IMR-90 (cell line): ENCODE results near the gene ROR2. TPM values are rescaled to one million over a fixed set of nuclear protein-coding genes. Genes with fewer than 3 reads are reported as not detected.

Experiments used
- ATAC-seq: fragments of 200-7000 bp; cut with Tn5 transposase; 2 replicates; pipeline ENCODE4 v1.9.1; 2020; ENCODE audit warnings: low read depth, mild to moderate bottlenecking, moderate library complexity
- BruUV-seq: library from RNA; stranded (reverse); fragments of 400-500 nt; replicated peaks from 2 replicates; lab custom pipeline; 2021; lab: Mats Ljungman, UMichigan
- CTCF ChIA-PET: fragments of 300-600 bp; formaldehyde crosslinking; extraction: SDS; loops from one replicate; lab custom pipeline; 2021; ENCODE audit warnings: antibody characterized with exemption; lab: Yijun Ruan, JAX
- POLR2A ChIA-PET: fragments of 300-600 bp; sonication (Branson Sonifier 250); formaldehyde crosslinking; loops from one replicate; lab custom pipeline; 2022; ENCODE audit warnings: antibody characterized with exemption; ENCODE audit not compliant: unreplicated experiment; lab: Charles Lee
- DNase-seq: peaks from one replicate; pipeline ENCODE4 v3.0.0; 2013
- H2AFZ ChIP-seq: replicated peaks from 2 replicates; pipeline ENCODE3; 2013; ENCODE audit warnings: low read length, mild to moderate bottlenecking; ENCODE audit not compliant: poor library complexity
- H2AK5ac ChIP-seq: 2 replicates; pipeline ENCODE4 v1.6.1; 2013; ENCODE audit warnings: low read depth, low read length, inconsistent platforms
- H2AK9ac ChIP-seq: replicated peaks from 2 replicates; pipeline ENCODE3; 2013; ENCODE audit warnings: mild to moderate bottlenecking, low read depth, low read length, moderate library complexity; ENCODE audit not compliant: poor library complexity
- H2BK120ac ChIP-seq: 2 replicates; pipeline ENCODE4 v1.6.1; 2013; ENCODE audit warnings: low read depth, low read length, inconsistent platforms
- H2BK15ac ChIP-seq: 3 replicates; pipeline ENCODE4 v1.6.1; 2013; ENCODE audit warnings: low read depth, low read length, inconsistent platforms
- H2BK20ac ChIP-seq: 2 replicates; pipeline ENCODE4 v1.6.1; 2013; ENCODE audit warnings: low read depth, mild to moderate bottlenecking, inconsistent platforms, low read length, moderate library complexity
- H2BK5ac ChIP-seq: 2 replicates; pipeline ENCODE4 v1.6.1; 2013; ENCODE audit warnings: mild to moderate bottlenecking, low read depth, low read length, inconsistent platforms; ENCODE audit not compliant: poor library complexity, severe bottlenecking
- H3K14ac ChIP-seq: replicated peaks from 2 replicates; pipeline ENCODE4 v1.6.1; 2013; ENCODE audit warnings: low read depth, low read length, inconsistent platforms
- H3K18ac ChIP-seq: 2 replicates; pipeline ENCODE4 v1.6.1; 2013; ENCODE audit warnings: low read depth, low read length, control low read depth
- H3K23ac ChIP-seq: 2 replicates; pipeline ENCODE4 v1.6.1; 2013; ENCODE audit warnings: low read depth, low read length, inconsistent platforms
- H3K27ac ChIP-seq: 2 replicates; pipeline ENCODE4 v1.5.1; 2013; ENCODE audit warnings: mild to moderate bottlenecking, control low read depth, low read length; ENCODE audit not compliant: insufficient read depth
- H3K27me3 ChIP-seq: 2 replicates; pipeline ENCODE4 v1.6.1; 2013; ENCODE audit warnings: low read length; ENCODE audit not compliant: control insufficient read depth, insufficient read depth
- H3K36me3 ChIP-seq: 2 replicates; pipeline ENCODE4 v1.6.1; 2013; ENCODE audit warnings: low read length, mixed read lengths; ENCODE audit not compliant: control insufficient read depth, insufficient read depth
- H3K4ac ChIP-seq: 2 replicates; pipeline ENCODE4 v1.6.1; 2013; ENCODE audit warnings: low read depth, low read length, inconsistent platforms
- H3K4me1 ChIP-seq: 2 replicates; pipeline ENCODE4 v1.6.1; 2013; ENCODE audit warnings: low read length, mixed read lengths; ENCODE audit not compliant: control insufficient read depth, insufficient read depth
- H3K4me2 ChIP-seq: 2 replicates; pipeline ENCODE4 v1.6.1; 2013; ENCODE audit warnings: low read depth, mild to moderate bottlenecking, control low read depth, low read length, moderate library complexity
- H3K4me3 ChIP-seq: 2 replicates; pipeline ENCODE4 v1.5.1; 2013; ENCODE audit warnings: low read depth, mild to moderate bottlenecking, control low read depth, low read length, moderate library complexity; ENCODE audit not compliant: insufficient read depth
- H3K56ac ChIP-seq: 2 replicates; pipeline ENCODE4 v1.6.1; 2013; ENCODE audit warnings: low read length, inconsistent platforms; ENCODE audit not compliant: insufficient read depth; ENCODE audit errors: extremely low read depth
- H3K79me1 ChIP-seq, 2 experiments: 2 replicates each; pipeline ENCODE4 v1.6.1; 2013; ENCODE audit warnings: low read length in 2 of 2, inconsistent platforms in 1 of 2, low read depth in 1 of 2
- H3K9ac ChIP-seq: 2 replicates; pipeline ENCODE4 v1.6.1; 2013; ENCODE audit warnings: low read depth, low read length, control low read depth
- H3K9me1 ChIP-seq: 2 replicates; pipeline ENCODE4 v1.6.1; 2013; ENCODE audit warnings: low read length, inconsistent platforms; ENCODE audit not compliant: insufficient read depth
- H3K9me3 ChIP-seq: 2 replicates; pipeline ENCODE4 v1.6.1; 2013; ENCODE audit warnings: low read length; ENCODE audit not compliant: control insufficient read depth, insufficient read depth
- H4K20me1 ChIP-seq: 2 replicates; pipeline ENCODE4 v1.6.1; 2013; ENCODE audit warnings: low read length, inconsistent platforms; ENCODE audit not compliant: insufficient read depth
- H4K5ac ChIP-seq: 2 replicates; pipeline ENCODE4 v1.6.1; 2013; ENCODE audit warnings: mild to moderate bottlenecking, low read depth, low read length, control low read depth
- H4K8ac ChIP-seq, 2 experiments: 2 replicates each; pipeline ENCODE4 v1.6.1; 2013; ENCODE audit warnings: low read depth in 2 of 2, low read length in 2 of 2, control low read depth in 1 of 2, inconsistent platforms in 1 of 2
- H4K91ac ChIP-seq: 2 replicates; pipeline ENCODE4 v1.6.1; 2013; ENCODE audit warnings: low read depth, low read length, inconsistent platforms; ENCODE audit not compliant: insufficient read depth
- BHLHE40 ChIP-seq: fragments of 150-350 bp; IDR thresholded peaks from 2 replicates; pipeline ENCODE4 v1.6.1; 2016; ENCODE audit warnings: mild to moderate bottlenecking, low read depth, low read length
- CEBPB ChIP-seq: IDR thresholded peaks from 2 replicates; pipeline ENCODE4 v1.6.1; 2012; ENCODE audit warnings: low read depth, low read length, improper control_type of control experiment
- CHD1 ChIP-seq: IDR thresholded peaks from 2 replicates; pipeline ENCODE4 v1.6.1; 2012; ENCODE audit warnings: low read depth, low read length, improper control_type of control experiment
- FOS ChIP-seq: fragments of 150-350 bp; IDR thresholded peaks from 2 replicates; pipeline ENCODE4 v1.6.1; 2016; ENCODE audit warnings: low read depth, low read length
- MAZ ChIP-seq: IDR thresholded peaks from 2 replicates; pipeline ENCODE4 v1.6.1; 2012; ENCODE audit warnings: low read depth, mild to moderate bottlenecking, low read length, improper control_type of control experiment, moderate library complexity, borderline replicate concordance
- MXI1 ChIP-seq: IDR thresholded peaks from 2 replicates; pipeline ENCODE4 v1.6.1; 2012; ENCODE audit warnings: low read depth, mild to moderate bottlenecking, low read length, moderate library complexity, borderline replicate concordance
- POLR2A ChIP-seq: IDR thresholded peaks from 2 replicates; pipeline ENCODE4 v1.6.1; 2012; ENCODE audit warnings: mild to moderate bottlenecking, low read depth, low read length
- RCOR1 ChIP-seq: IDR thresholded peaks from 2 replicates; pipeline ENCODE4 v1.6.1; 2012; ENCODE audit warnings: mild to moderate bottlenecking, low read length, improper control_type of control experiment; ENCODE audit not compliant: insufficient replicate concordance
- RFX5 ChIP-seq: IDR thresholded peaks from 2 replicates; pipeline ENCODE4 v1.8.0; 2012; ENCODE audit warnings: low read depth, mild to moderate bottlenecking, low read length, moderate library complexity
- SMC3 ChIP-seq: fragments of 150-350 bp; IDR thresholded peaks from 2 replicates; pipeline ENCODE4 v1.6.1; 2016; ENCODE audit warnings: low read depth, mild to moderate bottlenecking, antibody characterized with exemption, low read length, moderate library complexity
- WGBS, 2 experiments: methylation state at CpG; one replicate each; pipeline versions ENCODE4 v1.1.5 to v1.1.7; 2013; ENCODE audit warnings: missing lambda C conversion rate in 2 of 2; ENCODE audit not compliant: insufficient read length in 1 of 2; ENCODE audit errors: extremely low coverage in 2 of 2; 5-methylcytosine and 5-hydroxymethylcytosine counted together
- dilution Hi-C: fragments of 300-500 bp; cut with HindIII; formaldehyde crosslinking; loops from one replicate; pipeline ENCODE4 v1.14.3; 2018; ENCODE audit warnings: low sequenced_read_pairs; ENCODE audit not compliant: unreplicated experiment
- in situ Hi-C: fragments of 300-500 bp; cut with MboI; formaldehyde crosslinking; loops from 3 replicates; pipeline ENCODE4 v1.14.3; 2019; ENCODE audit warnings: low sequenced_read_pairs, inconsistent platforms, mixed read lengths
- intact Hi-C: fragments of 100-400 bp; cut with micrococcal nuclease; formaldehyde crosslinking; loops from 2 replicates; pipeline ENCODE4 v1.10.0; 2022
- polyA plus RNA-seq, 3 experiments: library from polyadenylated mRNA; depleted of rRNA; stranded (reverse); fragments of >200 nt; gene quantifications; 2 replicates each; pipeline ENCODE4 v1.2.3, GENCODE V29; 2012; ENCODE audit warnings: low replicate concordance in 1 of 3
- total RNA-seq: library from RNA; depleted of rRNA; stranded (reverse); fragments of >200 nt; gene quantifications from 2 replicates; pipeline ENCODE4 v1.2.3, GENCODE V29; 2012
- TF ChIP-seq, protein P1 (sequence below): conservative IDR thresholded peaks from 2 replicates; pipeline ENCODE4 v1.5.1; 2012; ENCODE audit warnings: mild to moderate bottlenecking, low read depth, low read length, improper control_type of control experiment
- TF ChIP-seq, protein P2 (sequence below): fragments of 150-350 bp; IDR thresholded peaks from 2 replicates; pipeline ENCODE4 v1.6.1; 2016; ENCODE audit warnings: low read depth, mild to moderate bottlenecking, low read length, moderate library complexity, borderline replicate concordance
- TF ChIP-seq, protein P3 (sequence below): fragments of 150-350 bp; IDR thresholded peaks from 2 replicates; pipeline ENCODE4 v1.6.1; 2017; ENCODE audit warnings: mild to moderate bottlenecking, antibody characterized with exemption, low read length, low read depth

ROR2 gene
- total and polyA plus RNA-seq, 2 of the 4 experiments (the other 2 are of a cell fraction), result 2.3 to 4.8 TPM

DNA sequence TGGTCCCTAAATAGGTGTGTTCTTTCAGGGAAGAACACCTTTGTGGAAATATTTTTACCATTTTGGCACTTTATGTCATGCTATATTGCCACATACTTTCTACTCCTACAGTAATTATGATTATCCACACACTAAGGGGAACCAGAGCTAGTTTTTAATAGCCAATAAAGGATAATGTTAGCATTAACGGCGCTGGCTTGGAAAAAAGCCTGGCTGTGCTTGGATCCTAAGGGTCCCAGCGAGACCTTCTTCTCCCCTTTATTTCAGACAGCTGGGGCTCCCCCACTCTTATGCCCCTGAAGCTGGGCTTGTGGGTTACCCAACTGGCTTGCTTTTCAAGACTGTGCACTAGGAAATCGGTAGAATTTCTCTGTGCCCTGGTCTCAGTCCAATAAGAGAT is 367.8 kb downstream of the ROR2 start:
- Histone ChIP-seq H3K4me3 (no peak overlapping the region), H2BK120ac (no peak overlapping the region), H2BK5ac (no peak overlapping the region), H4K20me1 (no peaks in the 10 kb centered on the region), H4K5ac (no peak overlapping the region), H4K91ac (no peak overlapping the region), H3K18ac (no peak overlapping the region), H3K4ac (no peak overlapping the region), H3K14ac (no peak overlapping the region), H2AK9ac (no peak overlapping the region), H3K9me3 (no peaks in the 10 kb centered on the region), H3K9me1 (no peaks in the 10 kb centered on the region), H3K9ac (no peak overlapping the region), H2AFZ (no peak overlapping the region), H3K36me3 (no peaks in the 10 kb centered on the region), H3K4me1 (no peaks in the 10 kb centered on the region), H3K27ac (no peak overlapping the region), H3K23ac (no peak overlapping the region), H2AK5ac (no peak overlapping the region), H4K8ac (no peak overlapping the region), H3K27me3 (peaks cover 16% of the 10 kb centered on the region), H3K79me1 (no peaks in the 10 kb centered on the region), H3K56ac (no peak overlapping the region), H3K4me2 (no peak overlapping the region), H2BK15ac (no peak overlapping the region), H2BK20ac (no peak overlapping the region)
- WGBS, 2 experiments, result no CpG with 5 or more reads among the region's 4 CpGs
- DNase-seq (no peak), ATAC-seq (no peak)
- BruUV-seq, result no TSS peak
- ChIA-PET CTCF (no interaction called here), POLR2A (no interaction called here)
- TF ChIP-seq, protein P1, sequence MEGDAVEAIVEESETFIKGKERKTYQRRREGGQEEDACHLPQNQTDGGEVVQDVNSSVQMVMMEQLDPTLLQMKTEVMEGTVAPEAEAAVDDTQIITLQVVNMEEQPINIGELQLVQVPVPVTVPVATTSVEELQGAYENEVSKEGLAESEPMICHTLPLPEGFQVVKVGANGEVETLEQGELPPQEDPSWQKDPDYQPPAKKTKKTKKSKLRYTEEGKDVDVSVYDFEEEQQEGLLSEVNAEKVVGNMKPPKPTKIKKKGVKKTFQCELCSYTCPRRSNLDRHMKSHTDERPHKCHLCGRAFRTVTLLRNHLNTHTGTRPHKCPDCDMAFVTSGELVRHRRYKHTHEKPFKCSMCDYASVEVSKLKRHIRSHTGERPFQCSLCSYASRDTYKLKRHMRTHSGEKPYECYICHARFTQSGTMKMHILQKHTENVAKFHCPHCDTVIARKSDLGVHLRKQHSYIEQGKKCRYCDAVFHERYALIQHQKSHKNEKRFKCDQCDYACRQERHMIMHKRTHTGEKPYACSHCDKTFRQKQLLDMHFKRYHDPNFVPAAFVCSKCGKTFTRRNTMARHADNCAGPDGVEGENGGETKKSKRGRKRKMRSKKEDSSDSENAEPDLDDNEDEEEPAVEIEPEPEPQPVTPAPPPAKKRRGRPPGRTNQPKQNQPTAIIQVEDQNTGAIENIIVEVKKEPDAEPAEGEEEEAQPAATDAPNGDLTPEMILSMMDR, result no peak
- TF ChIP-seq RFX5 (no peak), SMC3 (no peak), POLR2A (no peak), BHLHE40 (no peak), CEBPB (no peak), MAZ (no peak), MXI1 (no peak), RCOR1 (no peak), CHD1 (no peak), FOS (no peak)
- TF ChIP-seq, protein P2, sequence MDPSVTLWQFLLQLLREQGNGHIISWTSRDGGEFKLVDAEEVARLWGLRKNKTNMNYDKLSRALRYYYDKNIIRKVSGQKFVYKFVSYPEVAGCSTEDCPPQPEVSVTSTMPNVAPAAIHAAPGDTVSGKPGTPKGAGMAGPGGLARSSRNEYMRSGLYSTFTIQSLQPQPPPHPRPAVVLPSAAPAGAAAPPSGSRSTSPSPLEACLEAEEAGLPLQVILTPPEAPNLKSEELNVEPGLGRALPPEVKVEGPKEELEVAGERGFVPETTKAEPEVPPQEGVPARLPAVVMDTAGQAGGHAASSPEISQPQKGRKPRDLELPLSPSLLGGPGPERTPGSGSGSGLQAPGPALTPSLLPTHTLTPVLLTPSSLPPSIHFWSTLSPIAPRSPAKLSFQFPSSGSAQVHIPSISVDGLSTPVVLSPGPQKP, result no peak
- TF ChIP-seq, protein P3, sequence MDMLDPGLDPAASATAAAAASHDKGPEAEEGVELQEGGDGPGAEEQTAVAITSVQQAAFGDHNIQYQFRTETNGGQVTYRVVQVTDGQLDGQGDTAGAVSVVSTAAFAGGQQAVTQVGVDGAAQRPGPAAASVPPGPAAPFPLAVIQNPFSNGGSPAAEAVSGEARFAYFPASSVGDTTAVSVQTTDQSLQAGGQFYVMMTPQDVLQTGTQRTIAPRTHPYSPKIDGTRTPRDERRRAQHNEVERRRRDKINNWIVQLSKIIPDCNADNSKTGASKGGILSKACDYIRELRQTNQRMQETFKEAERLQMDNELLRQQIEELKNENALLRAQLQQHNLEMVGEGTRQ, result no peak
- in situ Hi-C loops, result no loop called here
- dilution Hi-C loops, result no loop called here
- intact Hi-C loops, result no loop called here
